WTC11 (cell line): ENCODE measurements around the gene SLC46A3. TPM values are rescaled to one million over a fixed set of nuclear protein-coding genes. Genes with fewer than 3 reads are reported as not detected.

Experiments used
- ATAC-seq: fragments of 200-7000 bp; cut with Tn5 transposase; 2 replicates; pipeline ENCODE4 v1.10.0; 2021; ENCODE audit warnings: mild to moderate bottlenecking, moderate library complexity
- CTCF ChIA-PET: fragments of 300-600 bp; sonication (Branson Sonifier 250); formaldehyde crosslinking; loops from one replicate; lab custom pipeline; 2021; ENCODE audit warnings: antibody characterized with exemption; lab: Charles Lee
- POLR2A ChIA-PET: fragments of 350-600 bp; sonication (Branson Sonifier 250); formaldehyde crosslinking; loops from one replicate; lab custom pipeline; 2021; ENCODE audit warnings: antibody characterized with exemption; lab: Charles Lee
- DNase-seq: peaks from one replicate; pipeline ENCODE4 v3.0.0; 2021; ENCODE audit warnings: low spot score
- H3K27ac Mint-ChIP-seq: 2 replicates; pipeline ENCODE4 v1.8.0; 2021; ENCODE audit warnings: mixed read lengths
- H3K27me3 Mint-ChIP-seq: 2 replicates; pipeline ENCODE4 v1.8.0; 2021; ENCODE audit warnings: low read depth, mild to moderate bottlenecking, moderate library complexity, mixed read lengths
- H3K36me3 Mint-ChIP-seq: 2 replicates; pipeline ENCODE4 v1.8.0; 2021; ENCODE audit warnings: mixed read lengths
- H3K4me1 Mint-ChIP-seq: 2 replicates; pipeline ENCODE4 v1.8.0; 2022; ENCODE audit warnings: mixed read lengths
- H3K4me3 Mint-ChIP-seq: 2 replicates; pipeline ENCODE4 v1.8.0; 2021; ENCODE audit warnings: mild to moderate bottlenecking, moderate library complexity, mixed read lengths
- H3K9me3 Mint-ChIP-seq: 2 replicates; pipeline ENCODE4 v1.8.0; 2021; ENCODE audit warnings: mixed read lengths
- CREB1 ChIP-seq: sonication (generic); formaldehyde crosslinking; IDR thresholded peaks from 2 replicates; pipeline ENCODE4 v1.8.0; 2023; ENCODE audit warnings: mild to moderate bottlenecking, missing genetic modification reagents
- ESRRA ChIP-seq: sonication (generic); formaldehyde crosslinking; IDR thresholded peaks from 2 replicates; pipeline ENCODE4 v1.8.1; 2022; ENCODE audit warnings: mild to moderate bottlenecking, missing genetic modification reagents, borderline replicate concordance
- FOXJ3 ChIP-seq: sonication (generic); formaldehyde crosslinking; IDR thresholded peaks from 2 replicates; pipeline ENCODE4 v1.9.0; 2021; ENCODE audit warnings: missing genetic modification reagents, mild to moderate bottlenecking, borderline replicate concordance
- FOXK1 ChIP-seq: sonication (generic); formaldehyde crosslinking; IDR thresholded peaks from 2 replicates; pipeline ENCODE4 v1.8.0; 2022; ENCODE audit warnings: mild to moderate bottlenecking, moderate library complexity, missing genetic modification reagents
- GTF2I ChIP-seq: fragments of 250-450 bp; sonication (Bioruptor Pico); conservative IDR thresholded peaks from 2 replicates; pipeline ENCODE4 v1.4.0; 2021; ENCODE audit warnings: mild to moderate bottlenecking
- HMGA2 ChIP-seq: fragments of 250-450 bp; sonication (Bioruptor Pico); IDR thresholded peaks from 2 replicates; pipeline ENCODE4 v1.4.0; 2021; ENCODE audit warnings: mild to moderate bottlenecking, moderate library complexity
- IRF2 ChIP-seq: sonication (generic); formaldehyde crosslinking; IDR thresholded peaks from 2 replicates; pipeline ENCODE4 v1.8.0; 2022; ENCODE audit warnings: low read depth, missing genetic modification reagents, borderline replicate concordance
- JAZF1 ChIP-seq: fragments of 250-450 bp; sonication (Bioruptor Pico); IDR thresholded peaks from 2 replicates; pipeline ENCODE4 v1.9.0; 2021; ENCODE audit warnings: moderate library complexity, mild to moderate bottlenecking, inconsistent platforms
- MXD4 ChIP-seq: fragments of 250-450 bp; sonication (Bioruptor Pico); IDR thresholded peaks from 2 replicates; pipeline ENCODE4 v1.8.0; 2021; ENCODE audit warnings: mild to moderate bottlenecking, moderate library complexity, borderline replicate concordance
- NFYB ChIP-seq: sonication (generic); formaldehyde crosslinking; conservative IDR thresholded peaks from 2 replicates; pipeline ENCODE4 v1.8.0; 2022; ENCODE audit warnings: low read depth, missing genetic modification reagents
- NR1H2 ChIP-seq: sonication (generic); formaldehyde crosslinking; IDR thresholded peaks from 2 replicates; pipeline ENCODE4 v1.9.0; 2021; ENCODE audit warnings: mild to moderate bottlenecking, moderate library complexity, missing genetic modification reagents
- OVOL2 ChIP-seq: fragments of 250-450 bp; sonication (Bioruptor Pico); IDR thresholded peaks from 2 replicates; pipeline ENCODE4 v1.9.0; 2021; ENCODE audit warnings: mild to moderate bottlenecking, borderline replicate concordance
- PRRX2 ChIP-seq: fragments of 250-450 bp; sonication (Bioruptor Pico); IDR thresholded peaks from 2 replicates; pipeline ENCODE4 v1.8.0; 2021; ENCODE audit warnings: mild to moderate bottlenecking
- RORB ChIP-seq: fragments of 250-450 bp; sonication (Bioruptor Pico); IDR thresholded peaks from 2 replicates; pipeline ENCODE4 v1.9.0; 2021; ENCODE audit warnings: mild to moderate bottlenecking
- SMAD4 ChIP-seq: sonication (generic); formaldehyde crosslinking; IDR thresholded peaks from 2 replicates; pipeline ENCODE4 v1.8.0; 2022; ENCODE audit warnings: mild to moderate bottlenecking, missing genetic modification reagents
- ZNF232 ChIP-seq: sonication (generic); formaldehyde crosslinking; IDR thresholded peaks from 2 replicates; pipeline ENCODE4 v1.8.0; 2022; ENCODE audit warnings: mild to moderate bottlenecking, missing genetic modification reagents
- ZNF396 ChIP-seq: fragments of 250-450 bp; sonication (Bioruptor Pico); IDR thresholded peaks from 2 replicates; pipeline ENCODE4 v1.8.0; 2021; ENCODE audit warnings: mild to moderate bottlenecking, moderate library complexity, borderline replicate concordance
- ZNF423 ChIP-seq: fragments of 250-450 bp; sonication (Bioruptor Pico); IDR thresholded peaks from 2 replicates; pipeline ENCODE4 v2.1.2; 2022; ENCODE audit warnings: mild to moderate bottlenecking, moderate library complexity
- ZNF671 ChIP-seq: fragments of 250-450 bp; sonication (Bioruptor Pico); IDR thresholded peaks from 2 replicates; pipeline ENCODE4 v1.8.0; 2021; ENCODE audit warnings: mild to moderate bottlenecking
- total RNA-seq: library from RNA; stranded (reverse); gene quantifications from 3 replicates; pipeline ENCODE4 v1.2.3, GENCODE V29; 2021
- TF ChIP-seq, protein P1 (sequence below): sonication (generic); formaldehyde crosslinking; IDR thresholded peaks from 2 replicates; pipeline ENCODE4 v1.8.0; 2022; ENCODE audit warnings: mild to moderate bottlenecking, missing genetic modification reagents
- TF ChIP-seq, protein P2 (sequence below): sonication (generic); formaldehyde crosslinking; conservative IDR thresholded peaks from 2 replicates; pipeline ENCODE4 v1.8.1; 2023; ENCODE audit warnings: mild to moderate bottlenecking, low read depth, missing genetic modification reagents, moderate library complexity
- TF ChIP-seq, protein P3 (sequence below): fragments of 250-450 bp; sonication (Bioruptor Pico); IDR thresholded peaks from 2 replicates; pipeline ENCODE4 v1.8.0; 2021; ENCODE audit warnings: mild to moderate bottlenecking
- TF ChIP-seq, protein P4 (sequence below): sonication (generic); formaldehyde crosslinking; IDR thresholded peaks from 2 replicates; pipeline ENCODE4 v1.8.1; 2022; ENCODE audit warnings: mild to moderate bottlenecking, moderate library complexity, missing genetic modification reagents
- TF ChIP-seq, protein P5 (sequence below): fragments of 250-450 bp; sonication (Bioruptor Pico); IDR thresholded peaks from 2 replicates; pipeline ENCODE4 v1.9.0; 2021; ENCODE audit warnings: moderate library complexity, mild to moderate bottlenecking, inconsistent platforms, borderline replicate concordance
- TF ChIP-seq, protein P6 (sequence below): sonication (generic); formaldehyde crosslinking; IDR thresholded peaks from 2 replicates; pipeline ENCODE4 v1.8.1; 2023; ENCODE audit warnings: mild to moderate bottlenecking, missing genetic modification reagents, borderline replicate concordance
- TF ChIP-seq, protein P7 (sequence below): sonication (generic); formaldehyde crosslinking; conservative IDR thresholded peaks from 2 replicates; pipeline ENCODE4 v1.8.1; 2022; ENCODE audit warnings: mild to moderate bottlenecking, missing genetic modification reagents

The SLC46A3 gene
- total RNA-seq, 1 experiment from 2014 or later = 0.79 TPM

DNA sequence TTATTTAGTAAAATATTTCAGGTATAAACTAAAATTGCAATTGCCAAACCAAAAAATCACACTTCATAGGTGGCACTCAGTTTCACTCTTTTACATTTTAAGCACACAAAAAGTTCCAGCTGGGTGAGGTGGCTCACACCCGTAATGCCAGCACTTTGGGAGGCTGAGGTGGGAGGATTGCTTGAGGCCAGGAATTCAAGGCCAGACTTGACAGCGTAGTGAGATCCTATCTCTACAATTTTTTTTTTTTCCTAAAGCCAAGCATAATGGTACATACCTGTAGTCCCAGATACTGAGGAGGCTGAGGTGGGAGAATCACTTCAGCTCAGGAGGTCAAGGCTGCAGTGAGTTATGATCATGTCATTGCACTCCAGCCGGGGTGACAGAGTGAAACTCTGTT, 20.6 kb upstream of the SLC46A3 start:
- no peak for DNase-seq
- ChIA-PET POLR2A (interaction anchor here (0.7 kb wide), 1 partner anchor 372 kb away, joined by 3 read pairs; no protein-coding TSS in a partner anchor), CTCF (no interaction called here)
- Mint-ChIP-seq H3K36me3 (no peaks in the 10 kb centered on the region), H3K4me1 (peaks cover 14% of the 10 kb centered on the region)
- ATAC-seq = no peak
- TF ChIP-seq ZNF396 (CRISPR knock-in tag) (no peak), FOXJ3 (CRISPR knock-in tag) (no peak), NFYB (CRISPR knock-in tag) (no peak), HMGA2 (CRISPR knock-in tag) (0 out of 2 replicates have a peak, but pooled peaks have one; percentile 14), FOXK1 (CRISPR knock-in tag) (no peak), IRF2 (CRISPR knock-in tag) (no peak), RORB (CRISPR knock-in tag) (no peak)
- TF ChIP-seq, protein P1, sequence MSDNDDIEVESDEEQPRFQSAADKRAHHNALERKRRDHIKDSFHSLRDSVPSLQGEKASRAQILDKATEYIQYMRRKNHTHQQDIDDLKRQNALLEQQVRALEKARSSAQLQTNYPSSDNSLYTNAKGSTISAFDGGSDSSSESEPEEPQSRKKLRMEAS (CRISPR knock-in tag) = no peak
- TF ChIP-seq, protein P2, sequence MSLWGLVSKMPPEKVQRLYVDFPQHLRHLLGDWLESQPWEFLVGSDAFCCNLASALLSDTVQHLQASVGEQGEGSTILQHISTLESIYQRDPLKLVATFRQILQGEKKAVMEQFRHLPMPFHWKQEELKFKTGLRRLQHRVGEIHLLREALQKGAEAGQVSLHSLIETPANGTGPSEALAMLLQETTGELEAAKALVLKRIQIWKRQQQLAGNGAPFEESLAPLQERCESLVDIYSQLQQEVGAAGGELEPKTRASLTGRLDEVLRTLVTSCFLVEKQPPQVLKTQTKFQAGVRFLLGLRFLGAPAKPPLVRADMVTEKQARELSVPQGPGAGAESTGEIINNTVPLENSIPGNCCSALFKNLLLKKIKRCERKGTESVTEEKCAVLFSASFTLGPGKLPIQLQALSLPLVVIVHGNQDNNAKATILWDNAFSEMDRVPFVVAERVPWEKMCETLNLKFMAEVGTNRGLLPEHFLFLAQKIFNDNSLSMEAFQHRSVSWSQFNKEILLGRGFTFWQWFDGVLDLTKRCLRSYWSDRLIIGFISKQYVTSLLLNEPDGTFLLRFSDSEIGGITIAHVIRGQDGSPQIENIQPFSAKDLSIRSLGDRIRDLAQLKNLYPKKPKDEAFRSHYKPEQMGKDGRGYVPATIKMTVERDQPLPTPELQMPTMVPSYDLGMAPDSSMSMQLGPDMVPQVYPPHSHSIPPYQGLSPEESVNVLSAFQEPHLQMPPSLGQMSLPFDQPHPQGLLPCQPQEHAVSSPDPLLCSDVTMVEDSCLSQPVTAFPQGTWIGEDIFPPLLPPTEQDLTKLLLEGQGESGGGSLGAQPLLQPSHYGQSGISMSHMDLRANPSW (CRISPR knock-in tag) = no peak
- TF ChIP-seq, all 79 proteins: peak for 1
- Mint-ChIP-seq H3K27ac (no peak overlapping the region), H3K9me3 (peaks cover 8% of the 10 kb centered on the region), H3K27me3 (no peaks in the 10 kb centered on the region), H3K4me3 (no peak overlapping the region)

DNA sequence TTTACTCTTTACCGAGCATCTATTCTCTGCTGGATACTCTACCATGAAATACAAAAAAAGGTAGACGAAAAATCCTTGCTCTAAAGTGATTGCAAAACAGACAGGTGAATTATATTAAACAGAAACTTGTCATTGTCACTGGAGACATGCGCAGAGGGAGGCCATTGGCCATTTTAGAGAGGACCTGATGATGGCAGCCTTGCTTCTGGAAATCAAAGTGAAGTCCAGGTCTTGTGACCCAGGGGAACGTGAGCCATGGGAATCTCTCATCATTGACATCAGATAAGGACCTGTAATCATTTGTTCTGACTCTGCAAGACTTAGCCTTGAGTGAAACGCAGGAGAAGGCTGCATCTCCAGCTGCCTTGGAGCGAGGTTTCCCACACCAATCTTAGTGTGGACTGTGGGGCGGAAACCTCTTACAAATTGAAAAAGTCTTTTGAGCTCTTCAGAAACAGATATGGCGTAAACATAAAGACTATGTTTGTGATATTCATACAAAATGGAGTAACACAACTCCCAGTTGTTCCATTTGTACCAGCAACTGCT, 16.8 kb upstream of the SLC46A3 start:
- peaks cover 8% of the 10 kb centered on the region for H3K9me3 Mint-ChIP-seq
- DNase-seq = no peak
- CTCF ChIA-PET = no interaction called here
- TF ChIP-seq SMAD4 (CRISPR knock-in tag) (no peak), OVOL2 (CRISPR knock-in tag) (no peak), PRRX2 (no peak), MXD4 (no peak), ZNF671 (no peak), GTF2I (no peak), JAZF1 (CRISPR knock-in tag) (no peak), ESRRA (CRISPR knock-in tag) (no peak), CREB1 (CRISPR knock-in tag) (no peak), NR1H2 (CRISPR knock-in tag) (no peak), ZNF232 (CRISPR knock-in tag) (no peak), ZNF423 (CRISPR knock-in tag) (no peak)
- TF ChIP-seq, protein P1 (CRISPR knock-in tag) = no peak
- TF ChIP-seq, protein P3, sequence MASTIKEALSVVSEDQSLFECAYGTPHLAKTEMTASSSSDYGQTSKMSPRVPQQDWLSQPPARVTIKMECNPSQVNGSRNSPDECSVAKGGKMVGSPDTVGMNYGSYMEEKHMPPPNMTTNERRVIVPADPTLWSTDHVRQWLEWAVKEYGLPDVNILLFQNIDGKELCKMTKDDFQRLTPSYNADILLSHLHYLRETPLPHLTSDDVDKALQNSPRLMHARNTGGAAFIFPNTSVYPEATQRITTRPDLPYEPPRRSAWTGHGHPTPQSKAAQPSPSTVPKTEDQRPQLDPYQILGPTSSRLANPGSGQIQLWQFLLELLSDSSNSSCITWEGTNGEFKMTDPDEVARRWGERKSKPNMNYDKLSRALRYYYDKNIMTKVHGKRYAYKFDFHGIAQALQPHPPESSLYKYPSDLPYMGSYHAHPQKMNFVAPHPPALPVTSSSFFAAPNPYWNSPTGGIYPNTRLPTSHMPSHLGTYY (CRISPR knock-in tag) = no peak
- TF ChIP-seq, protein P4, sequence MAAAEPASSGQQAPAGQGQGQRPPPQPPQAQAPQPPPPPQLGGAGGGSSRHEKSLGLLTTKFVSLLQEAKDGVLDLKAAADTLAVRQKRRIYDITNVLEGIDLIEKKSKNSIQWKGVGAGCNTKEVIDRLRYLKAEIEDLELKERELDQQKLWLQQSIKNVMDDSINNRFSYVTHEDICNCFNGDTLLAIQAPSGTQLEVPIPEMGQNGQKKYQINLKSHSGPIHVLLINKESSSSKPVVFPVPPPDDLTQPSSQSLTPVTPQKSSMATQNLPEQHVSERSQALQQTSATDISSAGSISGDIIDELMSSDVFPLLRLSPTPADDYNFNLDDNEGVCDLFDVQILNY (CRISPR knock-in tag) = no peak
- TF ChIP-seq, protein P5, sequence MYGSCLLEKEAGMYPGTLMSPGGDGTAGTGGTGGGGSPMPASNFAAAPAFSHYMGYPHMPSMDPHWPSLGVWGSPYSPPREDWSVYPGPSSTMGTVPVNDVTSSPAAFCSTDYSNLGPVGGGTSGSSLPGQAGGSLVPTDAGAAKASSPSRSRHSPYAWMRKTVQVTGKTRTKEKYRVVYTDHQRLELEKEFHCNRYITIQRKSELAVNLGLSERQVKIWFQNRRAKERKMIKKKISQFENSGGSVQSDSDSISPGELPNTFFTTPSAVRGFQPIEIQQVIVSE (CRISPR knock-in tag) = no peak
- TF ChIP-seq, protein P6, sequence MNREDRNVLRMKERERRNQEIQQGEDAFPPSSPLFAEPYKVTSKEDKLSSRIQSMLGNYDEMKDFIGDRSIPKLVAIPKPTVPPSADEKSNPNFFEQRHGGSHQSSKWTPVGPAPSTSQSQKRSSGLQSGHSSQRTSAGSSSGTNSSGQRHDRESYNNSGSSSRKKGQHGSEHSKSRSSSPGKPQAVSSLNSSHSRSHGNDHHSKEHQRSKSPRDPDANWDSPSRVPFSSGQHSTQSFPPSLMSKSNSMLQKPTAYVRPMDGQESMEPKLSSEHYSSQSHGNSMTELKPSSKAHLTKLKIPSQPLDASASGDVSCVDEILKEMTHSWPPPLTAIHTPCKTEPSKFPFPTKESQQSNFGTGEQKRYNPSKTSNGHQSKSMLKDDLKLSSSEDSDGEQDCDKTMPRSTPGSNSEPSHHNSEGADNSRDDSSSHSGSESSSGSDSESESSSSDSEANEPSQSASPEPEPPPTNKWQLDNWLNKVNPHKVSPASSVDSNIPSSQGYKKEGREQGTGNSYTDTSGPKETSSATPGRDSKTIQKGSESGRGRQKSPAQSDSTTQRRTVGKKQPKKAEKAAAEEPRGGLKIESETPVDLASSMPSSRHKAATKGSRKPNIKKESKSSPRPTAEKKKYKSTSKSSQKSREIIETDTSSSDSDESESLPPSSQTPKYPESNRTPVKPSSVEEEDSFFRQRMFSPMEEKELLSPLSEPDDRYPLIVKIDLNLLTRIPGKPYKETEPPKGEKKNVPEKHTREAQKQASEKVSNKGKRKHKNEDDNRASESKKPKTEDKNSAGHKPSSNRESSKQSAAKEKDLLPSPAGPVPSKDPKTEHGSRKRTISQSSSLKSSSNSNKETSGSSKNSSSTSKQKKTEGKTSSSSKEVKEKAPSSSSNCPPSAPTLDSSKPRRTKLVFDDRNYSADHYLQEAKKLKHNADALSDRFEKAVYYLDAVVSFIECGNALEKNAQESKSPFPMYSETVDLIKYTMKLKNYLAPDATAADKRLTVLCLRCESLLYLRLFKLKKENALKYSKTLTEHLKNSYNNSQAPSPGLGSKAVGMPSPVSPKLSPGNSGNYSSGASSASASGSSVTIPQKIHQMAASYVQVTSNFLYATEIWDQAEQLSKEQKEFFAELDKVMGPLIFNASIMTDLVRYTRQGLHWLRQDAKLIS (CRISPR knock-in tag) = no peak
- TF ChIP-seq, protein P7, sequence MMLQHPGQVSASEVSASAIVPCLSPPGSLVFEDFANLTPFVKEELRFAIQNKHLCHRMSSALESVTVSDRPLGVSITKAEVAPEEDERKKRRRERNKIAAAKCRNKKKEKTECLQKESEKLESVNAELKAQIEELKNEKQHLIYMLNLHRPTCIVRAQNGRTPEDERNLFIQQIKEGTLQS (CRISPR knock-in tag) = no peak

More for the DNA sequence above, 16.8 kb upstream of the SLC46A3 start:
- Mint-ChIP-seq H3K4me1 (no peaks in the 10 kb centered on the region), H3K36me3 (no peaks in the 10 kb centered on the region), H3K27ac (no peak overlapping the region), H3K4me3 (no peak overlapping the region), H3K27me3 (no peaks in the 10 kb centered on the region)
- ATAC-seq = no peak
- POLR2A ChIA-PET = no interaction called here
